CD14-positive monocyte (primary cell): ENCODE data around the gene SEC24D. TPM values are rescaled to one million over a fixed set of nuclear protein-coding genes. Genes with fewer than 3 reads are reported as not detected.

Source experiments
- DNase-seq, 3 donors: peaks; one replicate each; pipeline ENCODE4 v3.0.0-alpha.2; 2011 to 2022
- H2AFZ ChIP-seq: 2 replicates; pipeline ENCODE4 v1.6.0; 2012; ENCODE audit warnings: mild to moderate bottlenecking, low read depth, low read length, inconsistent platforms; ENCODE audit not compliant: insufficient read depth, poor library complexity, severe bottlenecking
- H3K27ac ChIP-seq, 2 donors: 1 replicate in 1 of 2; 2 replicates in 1 of 2; pipeline ENCODE4 v1.5.1; 2012 to 2013; ENCODE audit warnings: low read length in 2 of 2, control low read depth in 1 of 2, inconsistent platforms in 1 of 2, low read depth in 1 of 2, mild to moderate bottlenecking in 1 of 2
- H3K27me3 ChIP-seq, 2 donors: one replicate each; pipeline versions ENCODE4 v1.6.0 to v1.6.1; 2011 to 2013; ENCODE audit warnings: low read length in 2 of 2; ENCODE audit not compliant: control insufficient read depth in 2 of 2, insufficient read depth in 2 of 2
- H3K36me3 ChIP-seq, 2 donors: replicated peaks in 1 of 2; 1 replicate in 1 of 2; 2 replicates in 1 of 2; pipeline versions ENCODE4 v1.5.1 to v1.6.1; 2012 to 2013; ENCODE audit warnings: low read length in 2 of 2, control low read depth in 1 of 2, inconsistent platforms in 1 of 2, mild to moderate bottlenecking in 1 of 2; ENCODE audit not compliant: insufficient read depth in 2 of 2, control insufficient read depth in 1 of 2
- H3K4me1 ChIP-seq, 2 donors: 1 replicate in 1 of 2; 2 replicates in 1 of 2; pipeline versions ENCODE4 v1.5.1 to v1.6.1; 2012 to 2013; ENCODE audit warnings: low read length in 2 of 2, control low read depth in 1 of 2, inconsistent platforms in 1 of 2, mild to moderate bottlenecking in 1 of 2, moderate library complexity in 1 of 2; ENCODE audit not compliant: insufficient read depth in 2 of 2, control insufficient read depth in 1 of 2
- H3K4me2 ChIP-seq: replicated peaks from 2 replicates; pipeline ENCODE3; 2012; ENCODE audit warnings: low read length, moderate library complexity, mild to moderate bottlenecking; ENCODE audit not compliant: poor library complexity, severe bottlenecking; ENCODE audit errors: extremely low read depth
- H3K4me3 ChIP-seq, 3 experiments: fragments of 200-600 bp in 1 of 3; sonication (generic) in 1 of 3; replicated peaks in 1 of 3; 1 replicate in 2 of 3; 2 replicates in 1 of 3; pipeline ENCODE4 v1.5.1; 2011 to 2013; ENCODE audit warnings: low read length in 3 of 3, mild to moderate bottlenecking in 3 of 3, control low read depth in 2 of 3, low read depth in 2 of 3, inconsistent platforms in 1 of 3, moderate library complexity in 1 of 3
- H3K79me2 ChIP-seq: 2 replicates; pipeline ENCODE4 v1.6.0; 2012; ENCODE audit warnings: mild to moderate bottlenecking, control low read depth, inconsistent platforms, low read length, moderate library complexity; ENCODE audit not compliant: insufficient read depth
- H3K9ac ChIP-seq: 2 replicates; pipeline ENCODE4 v1.6.0; 2017; ENCODE audit warnings: low read length, mild to moderate bottlenecking; ENCODE audit not compliant: insufficient read depth, poor library complexity, severe bottlenecking
- H3K9me3 ChIP-seq, 2 donors: replicated peaks in 1 of 2; 1 replicate in 1 of 2; 2 replicates in 1 of 2; pipeline versions ENCODE4 v1.5.1 to v1.6.1; 2012 to 2013; ENCODE audit warnings: low read length in 2 of 2, control low read depth in 1 of 2; ENCODE audit not compliant: control insufficient read depth in 1 of 2, insufficient read depth in 1 of 2
- H4K20me1 ChIP-seq: 2 replicates; pipeline ENCODE4 v1.6.0; 2012; ENCODE audit warnings: mild to moderate bottlenecking, low read length, control low read depth, moderate library complexity; ENCODE audit not compliant: insufficient read depth
- H3K27ac Mint-ChIP-seq, 7 donors: one replicate each; pipeline ENCODE4 v1.8.0; 2020; ENCODE audit warnings: mild to moderate bottlenecking in 7 of 7, mixed read lengths in 7 of 7, moderate library complexity in 6 of 7, inconsistent platforms in 2 of 7
- H3K27me3 Mint-ChIP-seq, 3 donors: one replicate each; pipeline ENCODE4 v1.8.0; 2021 to 2022; ENCODE audit warnings: low read depth in 3 of 3, mild to moderate bottlenecking in 3 of 3, mixed read lengths in 3 of 3, moderate library complexity in 3 of 3, inconsistent platforms in 1 of 3
- H3K36me3 Mint-ChIP-seq, 2 donors: one replicate each; pipeline ENCODE4 v1.8.0; 2020; ENCODE audit warnings: mixed read lengths in 2 of 2, inconsistent platforms in 1 of 2, mild to moderate bottlenecking in 1 of 2
- H3K4me1 Mint-ChIP-seq: one replicate; pipeline ENCODE4 v1.8.0; 2020; ENCODE audit warnings: mild to moderate bottlenecking, mixed read lengths
- H3K4me3 Mint-ChIP-seq, 2 donors: one replicate each; pipeline ENCODE4 v1.8.0; 2020; ENCODE audit warnings: mild to moderate bottlenecking in 2 of 2, mixed read lengths in 2 of 2, moderate library complexity in 1 of 2
- H3K9me3 Mint-ChIP-seq, 7 donors: one replicate each; pipeline ENCODE4 v1.8.0; 2020 to 2022; ENCODE audit warnings: mixed read lengths in 7 of 7, mild to moderate bottlenecking in 6 of 7, moderate library complexity in 6 of 7, inconsistent platforms in 2 of 7
- CTCF ChIP-seq: fragments of 200-600 bp; IDR thresholded peaks from one replicate; pipeline ENCODE4 v1.8.0; 2022; ENCODE audit warnings: antibody characterized with exemption, mild to moderate bottlenecking
- WGBS: methylation state at CpG from one replicate; pipeline ENCODE4 v1.1.5; 2013; ENCODE audit warnings: missing lambda C conversion rate; ENCODE audit not compliant: insufficient coverage; 5-methylcytosine and 5-hydroxymethylcytosine counted together
- intact Hi-C, 2 donors: fragments of 100-400 bp; cut with micrococcal nuclease; formaldehyde crosslinking; loops; one replicate each; pipeline versions ENCODE4 v1.15.0 to v1.15.1; 2023
- polyA plus RNA-seq, 3 donors: library from polyadenylated mRNA; depleted of rRNA in 1 of 3; unstranded in 2 of 3; stranded (reverse) in 1 of 3; fragments of 300-500 nt in 2 of 3; fragments of >200 nt in 1 of 3; fragmentation: Illumina TruSeq in 2 of 3; gene quantifications; 1 replicate in 2 of 3; 2 replicates in 1 of 3; pipeline ENCODE4 v1.2.3, GENCODE V29; 2012 to 2021

Gene SEC24D
- polyA plus RNA-seq, 3 donors = 16.8 to 31.3 (median 22.6) TPM

GRCh38 chr4:118799231-118799942 lies 36.5 kb downstream of the SEC24D start:
- no peak for DNase-seq
- Mint-ChIP-seq H3K27ac (peak overlapping the region in 1 of 7 donors; percentile 3), H3K9me3 (no peaks in the 10 kb centered on the region), H3K4me3 (no peak overlapping the region), H3K36me3 (peaks cover 74 to 78% of the 10 kb centered on the region in 2 donors), H3K27me3 (peaks cover 0 to 2% (median 0%) of the 10 kb centered on the region in 3 donors), H3K4me1 (no peaks in the 10 kb centered on the region)
- Histone ChIP-seq H3K36me3 (peaks cover 85 to 99% of the 10 kb centered on the region in 2 donors), H3K9me3 (no peaks in the 10 kb centered on the region), H3K4me1 (no peaks in the 10 kb centered on the region), H3K27ac (no peak overlapping the region), H3K4me3 (no peak overlapping the region), H3K79me2 (no peaks in the 10 kb centered on the region), H3K9ac (no peak overlapping the region), H2AFZ (no peak overlapping the region), H3K4me2 (no peak overlapping the region), H3K27me3 (no peaks in the 10 kb centered on the region), H4K20me1 (peaks cover 6% of the 10 kb centered on the region)
- TF ChIP-seq CTCF = no peak
- intact Hi-C loops = no loop called here
- 93% methylated on average over 6 of the region's 9 CpGs for WGBS

- no peak overlapping the region for H3K4me3 ChIP-seq
- H4K20me1 ChIP-seq = peaks cover 6% of the 10 kb centered on the region
- Mint-ChIP-seq H3K27ac (no peak overlapping the region), H3K9me3 (no peaks in the 10 kb centered on the region), H3K27me3 (peaks cover 0 to 2% (median 0%) of the 10 kb centered on the region in 3 donors), H3K4me3 (no peak overlapping the region), H3K36me3 (peaks cover 72 to 77% of the 10 kb centered on the region in 2 donors), H3K4me1 (no peaks in the 10 kb centered on the region)
- no peak overlapping the region for H3K27ac ChIP-seq
- no peaks in the 10 kb centered on the region for H3K27me3 ChIP-seq
- H3K4me2 ChIP-seq = no peak overlapping the region
- 97% methylated on average over 3 of the region's 3 CpGs for WGBS
- no peaks in the 10 kb centered on the region for H3K9me3 ChIP-seq
- intact Hi-C loops = no loop called here
- H2AFZ ChIP-seq = no peak overlapping the region
- TF ChIP-seq CTCF = no peak
- no peak overlapping the region for H3K9ac ChIP-seq
- no peaks in the 10 kb centered on the region for H3K4me1 ChIP-seq
- H3K36me3 ChIP-seq = peaks cover 81 to 99% of the 10 kb centered on the region in 2 donors
- H3K79me2 ChIP-seq = no peaks in the 10 kb centered on the region
- DNase-seq = no peak
Observed at GRCh38 chr4:118798658-118799057, 37.3 kb downstream of the SEC24D start.
